ENCODE measurements around the gene ESR1.

ESR1 gene

DNA sequence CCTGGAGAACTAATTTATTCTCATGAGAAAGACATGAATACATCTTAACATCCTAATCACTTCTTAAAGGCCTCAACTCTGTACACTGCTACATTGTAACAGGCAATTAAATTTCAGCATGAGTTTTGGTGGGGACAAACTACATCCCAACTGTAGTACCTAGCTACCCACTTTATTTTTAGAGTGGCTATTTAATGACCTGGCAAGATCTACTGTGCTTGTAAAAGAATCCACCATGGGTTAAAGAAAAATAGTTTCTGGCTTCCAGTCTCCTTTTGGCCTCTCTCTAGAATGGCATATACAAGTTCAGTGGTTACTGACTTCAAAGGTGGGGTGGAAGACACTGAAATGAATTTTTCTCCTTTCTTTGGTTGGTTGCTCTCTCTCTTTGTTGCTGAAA lies 193.9 kb downstream of the ESR1 start:
- Histone ChIP-seq H3K4me1 (ENCODE audit: low read length) (0 out of 2 replicates have a peak, but pooled peaks cover 3% of the 10 kb centered on the region), H3K27ac (ENCODE audit: low read length) (no peak overlapping the region), H3K9me2 (replicated peaks; ENCODE audit: insufficient read depth, low read length) (no peaks in the 10 kb centered on the region), H3K36me3 (replicated peaks; ENCODE audit: insufficient read depth, low read length) (no peaks in the 10 kb centered on the region), H3K4me3 (ENCODE audit: low read length) (no peak overlapping the region), H4K20me1 (ENCODE audit: insufficient read depth, low read length) (no peaks in the 10 kb centered on the region), H3K79me2 (ENCODE audit: low read length) (no peaks in the 10 kb centered on the region), H3K27me3 (replicated peaks; ENCODE audit: insufficient read depth, low read length) (no peaks in the 10 kb centered on the region), H3K9ac (ENCODE audit: low read length) (no peak overlapping the region), H3K4me2 (ENCODE audit: low read depth, low read length) (no peak overlapping the region), H3F3A (ENCODE audit: insufficient read depth, low read length) (no peaks in the 10 kb centered on the region), H2AFZ (ENCODE audit: low read length) (no peak overlapping the region), H3K9me3 (replicated peaks; ENCODE audit: insufficient read depth, low read length) (no peaks in the 10 kb centered on the region)
- TF ChIP-seq, protein P1, sequence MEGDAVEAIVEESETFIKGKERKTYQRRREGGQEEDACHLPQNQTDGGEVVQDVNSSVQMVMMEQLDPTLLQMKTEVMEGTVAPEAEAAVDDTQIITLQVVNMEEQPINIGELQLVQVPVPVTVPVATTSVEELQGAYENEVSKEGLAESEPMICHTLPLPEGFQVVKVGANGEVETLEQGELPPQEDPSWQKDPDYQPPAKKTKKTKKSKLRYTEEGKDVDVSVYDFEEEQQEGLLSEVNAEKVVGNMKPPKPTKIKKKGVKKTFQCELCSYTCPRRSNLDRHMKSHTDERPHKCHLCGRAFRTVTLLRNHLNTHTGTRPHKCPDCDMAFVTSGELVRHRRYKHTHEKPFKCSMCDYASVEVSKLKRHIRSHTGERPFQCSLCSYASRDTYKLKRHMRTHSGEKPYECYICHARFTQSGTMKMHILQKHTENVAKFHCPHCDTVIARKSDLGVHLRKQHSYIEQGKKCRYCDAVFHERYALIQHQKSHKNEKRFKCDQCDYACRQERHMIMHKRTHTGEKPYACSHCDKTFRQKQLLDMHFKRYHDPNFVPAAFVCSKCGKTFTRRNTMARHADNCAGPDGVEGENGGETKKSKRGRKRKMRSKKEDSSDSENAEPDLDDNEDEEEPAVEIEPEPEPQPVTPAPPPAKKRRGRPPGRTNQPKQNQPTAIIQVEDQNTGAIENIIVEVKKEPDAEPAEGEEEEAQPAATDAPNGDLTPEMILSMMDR (IDR thresholded peaks at IDR 0.05; ENCODE audit: low read length) = no peak
- no peak for TF ChIP-seq EZH2 (optimal IDR thresholded peaks at IDR 0.05; ENCODE audit: low read depth, low read length)
- TF ChIP-seq EZH2phosphoT487 (IDR thresholded peaks at IDR 0.05; ENCODE audit: low read length) = no peak
- no peak for DNase-seq

DNA sequence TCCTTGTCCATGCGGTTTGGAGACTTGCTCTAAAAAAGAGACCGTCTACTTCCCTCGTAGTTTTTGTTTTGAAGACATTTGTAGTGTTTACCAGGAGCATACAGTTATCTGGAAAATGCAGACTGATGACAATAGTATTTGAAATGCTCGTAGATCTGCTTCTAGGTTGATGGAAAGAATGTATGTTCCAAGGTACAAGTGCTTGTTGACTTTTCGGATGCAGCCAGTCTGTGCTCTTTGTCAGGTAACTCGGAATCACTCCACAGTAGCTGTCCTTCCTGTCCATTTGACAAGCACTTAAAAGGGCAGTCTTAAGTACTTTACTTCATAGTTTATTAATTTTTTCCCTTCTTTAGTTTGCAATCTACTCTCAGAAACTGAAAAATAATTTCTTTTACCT lies 194.8 kb downstream of the ESR1 start:
- H3K9me3 ChIP-seq (replicated peaks; ENCODE audit: insufficient read depth, low read length) = no peaks in the 10 kb centered on the region
- no peaks in the 10 kb centered on the region for H3K9me2 ChIP-seq (replicated peaks; ENCODE audit: insufficient read depth, low read length)
- no peak overlapping the region for H3K4me3 ChIP-seq (ENCODE audit: low read length)
- DNase-seq = no peak
- H3K27ac ChIP-seq (ENCODE audit: low read length) = no peak overlapping the region
- no peak overlapping the region for H3K9ac ChIP-seq (ENCODE audit: low read length)
- TF ChIP-seq, protein P1 (IDR thresholded peaks at IDR 0.05; ENCODE audit: low read length) = no peak
- 0 out of 2 replicates have a peak, but pooled peaks cover 3% of the 10 kb centered on the region for H3K4me1 ChIP-seq (ENCODE audit: low read length)
- no peaks in the 10 kb centered on the region for H3K27me3 ChIP-seq (replicated peaks; ENCODE audit: insufficient read depth, low read length)
- no peak overlapping the region for H2AFZ ChIP-seq (ENCODE audit: low read length)
- no peaks in the 10 kb centered on the region for H4K20me1 ChIP-seq (ENCODE audit: insufficient read depth, low read length)
- no peaks in the 10 kb centered on the region for H3K36me3 ChIP-seq (replicated peaks; ENCODE audit: insufficient read depth, low read length)
- no peaks in the 10 kb centered on the region for H3K79me2 ChIP-seq (ENCODE audit: low read length)
- H3F3A ChIP-seq (ENCODE audit: insufficient read depth, low read length) = no peaks in the 10 kb centered on the region
- H3K4me2 ChIP-seq (ENCODE audit: low read depth, low read length) = no peak overlapping the region

DNA sequence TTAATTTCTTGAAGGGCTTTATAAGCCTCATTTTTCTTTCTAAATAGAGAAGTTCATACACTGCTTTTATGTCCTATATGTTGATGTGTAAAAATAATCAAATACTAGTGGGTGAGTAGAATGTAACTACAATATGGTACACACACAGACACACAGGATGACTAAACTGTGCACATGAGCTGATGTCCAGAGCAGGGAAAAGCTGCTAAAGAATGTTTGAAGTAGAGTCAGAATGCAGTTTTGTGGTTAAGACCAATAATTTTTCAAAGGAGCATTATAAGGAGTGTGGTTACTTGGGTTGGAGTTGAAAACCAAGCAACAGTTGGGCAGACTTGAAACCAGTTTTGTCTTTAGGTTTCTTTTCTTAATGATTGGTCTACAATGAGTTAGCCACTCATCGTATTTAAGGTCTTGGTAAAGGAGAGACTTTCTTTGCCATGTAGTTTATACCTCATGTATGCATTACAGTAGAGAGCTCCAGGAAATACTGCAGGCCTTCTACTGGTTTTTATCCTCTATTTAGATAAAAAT lies 196.6 kb downstream of the ESR1 start:
- no peak overlapping the region for H3K27ac ChIP-seq (ENCODE audit: low read length)
- no peak for TF ChIP-seq EZH2 (optimal IDR thresholded peaks at IDR 0.05; ENCODE audit: low read depth, low read length)
- no peak for TF ChIP-seq EZH2phosphoT487 (IDR thresholded peaks at IDR 0.05; ENCODE audit: low read length)
- TF ChIP-seq, protein P1 (IDR thresholded peaks at IDR 0.05; ENCODE audit: low read length) = no peak
- H3K9me2 ChIP-seq (replicated peaks; ENCODE audit: insufficient read depth, low read length) = no peaks in the 10 kb centered on the region
- no peaks in the 10 kb centered on the region for H3K27me3 ChIP-seq (replicated peaks; ENCODE audit: insufficient read depth, low read length)
- 0 out of 2 replicates have a peak, but pooled peaks cover 3% of the 10 kb centered on the region for H3K4me1 ChIP-seq (ENCODE audit: low read length)
- H3K4me2 ChIP-seq (ENCODE audit: low read depth, low read length) = no peak overlapping the region
- H3K4me3 ChIP-seq (ENCODE audit: low read length) = no peak overlapping the region
- peak; percentile 48 for DNase-seq
- no peaks in the 10 kb centered on the region for H4K20me1 ChIP-seq (ENCODE audit: insufficient read depth, low read length)
- no peaks in the 10 kb centered on the region for H3K9me3 ChIP-seq (replicated peaks; ENCODE audit: insufficient read depth, low read length)
- no peaks in the 10 kb centered on the region for H3F3A ChIP-seq (ENCODE audit: insufficient read depth, low read length)
- H2AFZ ChIP-seq (ENCODE audit: low read length) = no peak overlapping the region
- no peaks in the 10 kb centered on the region for H3K36me3 ChIP-seq (replicated peaks; ENCODE audit: insufficient read depth, low read length)
- H3K9ac ChIP-seq (ENCODE audit: low read length) = no peak overlapping the region
- H3K79me2 ChIP-seq (ENCODE audit: low read length) = no peaks in the 10 kb centered on the region

Measured in MM.1S (cell line).